Measurements from ENCODE around the gene SHISA2.
A peak's percentile ranks its signal among the peaks of the same experiment; 100 is the strongest.

The SHISA2 gene

GRCh38 chr13:26034018-26034417 is 17.8 kb downstream of the SHISA2 start:
- H3K4me3 ChIP-seq (replicated peaks; ENCODE audit: low read depth, low read length), result no peak overlapping the region
- no peak for DNase-seq (ENCODE audit: low read depth)
- TF ChIP-seq CTCF (IDR thresholded peaks at IDR 0.05; ENCODE audit: low read length, missing control alignments), result no peak

- TF ChIP-seq CTCF (IDR thresholded peaks at IDR 0.05; ENCODE audit: low read length, missing control alignments), result no peak
- DNase-seq (ENCODE audit: low read depth), result no peak
- H3K4me3 ChIP-seq (replicated peaks; ENCODE audit: low read depth, low read length), result no peak overlapping the region
Measured at GRCh38 chr13:26030331-26030730, 21.5 kb downstream of the SHISA2 start.

DNA sequence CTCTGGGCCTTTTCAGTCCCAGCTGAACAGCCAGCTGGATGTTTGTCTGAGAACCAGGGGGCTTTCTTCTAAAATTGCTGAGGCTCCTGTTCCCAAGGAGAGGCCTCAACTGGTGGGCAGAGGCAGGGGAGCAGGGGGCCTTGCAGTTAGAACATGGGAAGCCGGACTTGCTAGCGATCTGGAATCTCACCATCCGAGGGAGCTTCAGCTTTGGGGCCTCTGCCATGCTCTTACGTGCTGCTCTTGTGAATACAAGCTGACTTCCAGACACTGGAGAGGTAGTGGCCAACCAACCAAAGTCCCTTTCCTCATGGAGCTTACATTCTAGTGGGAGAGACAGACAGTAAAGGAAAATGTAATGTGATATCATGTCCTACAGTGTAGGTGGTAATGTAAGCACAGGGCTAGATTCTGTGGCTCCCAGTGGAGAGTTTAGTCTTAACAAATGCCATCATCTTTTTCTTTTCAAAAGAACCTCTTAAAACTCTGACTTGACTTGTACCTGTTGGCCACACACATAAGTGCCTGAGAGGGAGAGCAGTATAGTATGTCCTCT is 22.2 kb downstream of the SHISA2 start:
- TF ChIP-seq CTCF (IDR thresholded peaks at IDR 0.05; ENCODE audit: low read length, missing control alignments), result no peak
- no peak overlapping the region for H3K4me3 ChIP-seq (replicated peaks; ENCODE audit: low read depth, low read length)
- DNase-seq (ENCODE audit: low read depth), result no peak

- no peak for TF ChIP-seq CTCF (IDR thresholded peaks at IDR 0.05; ENCODE audit: low read length, missing control alignments)
- H3K4me3 ChIP-seq (replicated peaks; ENCODE audit: low read depth, low read length), result no peak overlapping the region
- DNase-seq (ENCODE audit: low read depth), result no peak
Measured at GRCh38 chr13:26026211-26026610, 25.6 kb downstream of the SHISA2 start.

DNA sequence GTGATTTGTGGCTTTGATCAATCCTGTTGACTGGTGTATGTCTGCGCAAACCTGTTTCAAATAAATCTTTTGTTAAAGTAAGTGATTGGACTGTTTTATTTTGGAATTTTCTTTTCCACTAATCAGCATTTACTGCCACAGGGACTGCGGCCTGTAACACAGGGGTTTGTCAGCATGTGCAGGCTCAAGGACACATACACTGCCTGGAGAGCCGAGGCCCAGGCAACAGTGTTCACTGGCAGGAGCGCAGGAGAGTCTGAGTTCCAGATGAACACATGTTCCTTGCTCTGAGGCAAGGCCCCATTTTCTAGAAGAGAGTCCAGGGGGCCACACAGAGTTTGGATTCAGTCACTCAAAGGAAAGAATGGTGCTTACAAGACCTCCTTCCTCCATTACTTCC is 26.0 kb downstream of the SHISA2 start:
- no peak overlapping the region for H3K4me3 ChIP-seq (replicated peaks; ENCODE audit: low read depth, low read length)
- no peak for TF ChIP-seq CTCF (IDR thresholded peaks at IDR 0.05; ENCODE audit: low read length, missing control alignments)
- DNase-seq (ENCODE audit: low read depth), result no peak

GRCh38 chr13:26025196-26025595 is 26.6 kb downstream of the SHISA2 start:
- TF ChIP-seq CTCF (IDR thresholded peaks at IDR 0.05; ENCODE audit: low read length, missing control alignments), result no peak
- no peak for DNase-seq (ENCODE audit: low read depth)

GRCh38 chr13:26024558-26024957 is 27.3 kb downstream of the SHISA2 start:
- no peak overlapping the region for H3K4me3 ChIP-seq (replicated peaks; ENCODE audit: low read depth, low read length)
- peak; percentile 26 for DNase-seq (ENCODE audit: low read depth)
- no peak for TF ChIP-seq CTCF (IDR thresholded peaks at IDR 0.05; ENCODE audit: low read length, missing control alignments)

More at GRCh38 chr13:26025196-26025595, 26.6 kb downstream of the SHISA2 start:
- H3K4me3 ChIP-seq (replicated peaks; ENCODE audit: low read depth, low read length), result no peak overlapping the region

Data from fibroblast of pulmonary artery (primary cell).